Measurements from ENCODE around the gene SKP1. TPM values are rescaled to one million over a fixed set of nuclear protein-coding genes. Genes with fewer than 3 reads are reported as not detected.

Gene SKP1
- total and polyA plus RNA-seq, 9 of the 15 experiments (the other 6 are each of a cell fraction or from before 2014, with no cell fraction given), result 301 to 2,109 (median 639) TPM

DNA sequence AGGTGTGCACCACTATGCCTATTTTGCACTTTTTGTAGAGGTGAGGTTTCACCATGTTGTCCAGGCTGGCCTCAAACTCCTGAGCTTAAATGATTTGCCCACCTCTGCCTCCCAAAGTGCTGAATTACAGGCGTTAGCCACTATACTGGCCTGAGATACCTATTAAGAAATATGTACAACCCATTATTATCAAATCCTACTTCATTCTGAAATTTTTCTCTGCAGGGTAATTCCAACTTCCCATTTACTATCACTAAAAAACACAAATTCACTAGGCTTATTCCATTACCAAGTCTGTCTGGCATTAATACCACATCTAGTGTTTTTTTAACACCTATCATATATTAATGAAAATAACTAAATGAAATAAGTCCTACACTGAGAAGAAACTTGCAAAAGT, 30.9 kb upstream of the SKP1 start:
- Histone ChIP-seq H3K4me2 (ENCODE audit: insufficient read depth, low read length) (no peak overlapping the region), H3K9me1 (ENCODE audit: control insufficient read depth, insufficient read depth, low read length) (no peaks in the 10 kb centered on the region), H3K9me3 (replicated peaks; ENCODE audit: control insufficient read depth, insufficient read depth, low read depth, low read length) (no peaks in the 10 kb centered on the region), H3K27me3 (ENCODE audit: control insufficient read depth in 2 of 2, insufficient read depth in 2 of 2, low read length in 2 of 2) (no peaks in the 10 kb centered on the region), H2AFZ (ENCODE audit: low read depth, low read length) (no peak overlapping the region), H3K36me3 (ENCODE audit: control insufficient read depth, insufficient read depth, low read length) (peaks cover 64% of the 10 kb centered on the region), H3K79me2 (ENCODE audit: control insufficient read depth, insufficient read depth, low read length) (peaks cover 97% of the 10 kb centered on the region), H3K4me3 (no peak overlapping the region), H4K20me1 (replicated peaks; ENCODE audit: control insufficient read depth, insufficient read depth, low read length) (peaks cover 21% of the 10 kb centered on the region; the same call in 1 of the 2 replicates), H3K9ac (ENCODE audit: insufficient read depth in 1 of 2, low read depth in 2 of 2, low read length in 2 of 2) (no peak overlapping the region), H3K4me1 (replicated peaks in 1 of 2; ENCODE audit: control insufficient read depth in 2 of 2, insufficient read depth in 2 of 2, low read length in 2 of 2) (no peaks in the 10 kb centered on the region; a peak in 1 of 5 replicates), H3K27ac (ENCODE audit: extremely low read depth, low read depth, low read length) (no peak overlapping the region)
- FAIRE-seq (no peak), DNase-seq (ENCODE audit: extremely low read depth in 1 of 4, low spot score in 3 of 4) (no peak), ATAC-seq (no peak)
- POLR2A ChIA-PET, result interaction anchor here (0.7 to 11.5 kb wide), 3 partner anchors 12 to 31 kb away, joined by 3 to 95 read pairs (median 10); partner anchors contain the start of genes PPP2CA and SKP1
- WGBS (ENCODE audit: insufficient coverage, low coverage, missing lambda C conversion rate), result 86% methylated on average over 1 of the region's 1 CpG
- no TSS peak for BruUV-seq (replicated peaks)
- in situ Hi-C loops (cut with MboI) (loop anchor here (10.0 kb wide), 1 partner anchor 367 kb away; no protein-coding TSS in a partner anchor), intact Hi-C loops (cut with micrococcal nuclease) (no loop called here)
- CTCF ChIA-PET (ENCODE audit: low intra/inter-chr PET ratio), result no interaction called here
- TF ChIP-seq MTA3 (IDR thresholded peaks at IDR 0.05; ENCODE audit: borderline replicate concordance), result no peak
- TF ChIP-seq NFE2L1 (tag; IDR thresholded peaks at IDR 0.05; ENCODE audit: borderline replicate concordance, low read depth), result no peak

DNA sequence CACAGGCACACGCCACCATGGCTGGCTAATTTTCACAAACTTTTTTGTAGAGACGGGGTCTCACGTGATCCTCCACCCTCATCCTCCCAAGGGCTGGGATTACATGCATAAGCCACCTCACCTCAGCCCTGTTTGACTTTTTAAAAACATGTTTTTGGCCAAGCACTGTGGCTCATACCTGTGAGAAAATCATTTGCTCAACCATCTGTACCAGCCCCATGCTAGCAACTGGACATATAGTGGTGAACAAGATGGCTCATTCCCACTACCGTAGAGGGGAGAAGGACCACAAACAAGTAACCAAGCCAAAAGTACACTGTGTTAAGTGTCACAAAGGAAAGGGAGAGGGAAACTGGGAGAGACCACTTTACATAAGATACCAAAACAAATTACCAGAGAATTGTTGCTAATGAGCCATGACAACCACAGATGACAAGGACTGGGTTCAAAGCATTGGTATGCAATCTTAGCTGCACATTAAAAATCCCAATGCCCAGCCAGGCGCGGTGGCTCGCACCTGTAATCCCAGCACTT, 29.9 kb upstream of the SKP1 start:
- Histone ChIP-seq H3K9me1 (ENCODE audit: control insufficient read depth, insufficient read depth, low read length) (no peaks in the 10 kb centered on the region), H3K36me3 (ENCODE audit: control insufficient read depth, insufficient read depth, low read length) (peaks cover 67% of the 10 kb centered on the region), H3K79me2 (ENCODE audit: control insufficient read depth, insufficient read depth, low read length) (peaks cover 90% of the 10 kb centered on the region), H3K4me2 (ENCODE audit: insufficient read depth, low read length) (no peak overlapping the region), H3K4me1 (replicated peaks in 1 of 2; ENCODE audit: control insufficient read depth in 2 of 2, insufficient read depth in 2 of 2, low read length in 2 of 2) (no peaks in the 10 kb centered on the region), H2AFZ (ENCODE audit: low read depth, low read length) (no peak overlapping the region), H3K27ac (ENCODE audit: extremely low read depth, low read depth, low read length) (no peak overlapping the region; the same call in 2 of the 3 replicates), H3K4me3 (no peak overlapping the region), H3K27me3 (ENCODE audit: control insufficient read depth in 2 of 2, insufficient read depth in 2 of 2, low read length in 2 of 2) (no peaks in the 10 kb centered on the region), H3K9me3 (replicated peaks; ENCODE audit: control insufficient read depth, insufficient read depth, low read depth, low read length) (no peaks in the 10 kb centered on the region), H4K20me1 (replicated peaks; ENCODE audit: control insufficient read depth, insufficient read depth, low read length) (peaks cover 21% of the 10 kb centered on the region; the same call in 1 of the 2 replicates), H3K9ac (ENCODE audit: insufficient read depth in 1 of 2, low read depth in 2 of 2, low read length in 2 of 2) (no peak overlapping the region)
- intact Hi-C loops (cut with micrococcal nuclease) (no loop called here), in situ Hi-C loops (cut with MboI) (loop anchor here (10.0 kb wide), 1 partner anchor 368 kb away; no protein-coding TSS in a partner anchor)
- DNase-seq (ENCODE audit: extremely low read depth in 1 of 4, low spot score in 3 of 4), result no peak
- POLR2A ChIA-PET, result interaction anchor here (0.6 to 11.5 kb wide), 4 partner anchors 8 to 68 kb away, joined by 3 to 95 read pairs (median 3); partner anchors contain the start of gene PPP2CA
- BruUV-seq (replicated peaks), result no TSS peak
- CTCF ChIA-PET (ENCODE audit: low intra/inter-chr PET ratio), result no interaction called here
- WGBS (ENCODE audit: insufficient coverage, low coverage, missing lambda C conversion rate), result 77% methylated on average over 7 of the region's 7 CpGs
- ATAC-seq, result no peak
- TF ChIP-seq, protein P1, sequence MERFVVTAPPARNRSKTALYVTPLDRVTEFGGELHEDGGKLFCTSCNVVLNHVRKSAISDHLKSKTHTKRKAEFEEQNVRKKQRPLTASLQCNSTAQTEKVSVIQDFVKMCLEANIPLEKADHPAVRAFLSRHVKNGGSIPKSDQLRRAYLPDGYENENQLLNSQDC (CRISPR knock-in tag; IDR thresholded peaks at IDR 0.05), result no peak
- FAIRE-seq, result peak; percentile 66

All from K562 (cell line).